Measurements from ENCODE around the gene NFATC2.

Gene NFATC2

DNA sequence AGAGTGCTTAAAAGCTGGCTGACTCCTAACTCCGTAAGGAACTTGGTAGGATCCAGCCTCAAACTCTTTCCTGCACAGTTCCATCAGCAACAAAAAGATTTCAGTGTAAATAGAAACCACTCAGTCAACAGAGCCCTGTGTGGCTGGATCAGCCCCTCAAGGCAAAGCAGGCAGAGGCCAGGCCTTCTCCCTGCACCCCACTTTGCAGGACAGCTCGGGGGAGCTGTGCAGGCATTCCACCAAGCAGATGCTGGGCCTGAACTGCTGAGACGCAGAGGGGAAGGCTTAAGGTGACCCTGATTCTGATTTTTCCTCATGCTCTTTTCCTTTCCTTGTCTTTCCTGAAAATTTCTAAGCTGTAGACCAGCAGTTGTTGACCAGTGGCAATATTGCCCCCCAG, 91.5 kb downstream of the NFATC2 start:
- no peak overlapping the region for H3K4me3 ChIP-seq (ENCODE audit: low read depth, low read length)
- TF ChIP-seq, protein P1, sequence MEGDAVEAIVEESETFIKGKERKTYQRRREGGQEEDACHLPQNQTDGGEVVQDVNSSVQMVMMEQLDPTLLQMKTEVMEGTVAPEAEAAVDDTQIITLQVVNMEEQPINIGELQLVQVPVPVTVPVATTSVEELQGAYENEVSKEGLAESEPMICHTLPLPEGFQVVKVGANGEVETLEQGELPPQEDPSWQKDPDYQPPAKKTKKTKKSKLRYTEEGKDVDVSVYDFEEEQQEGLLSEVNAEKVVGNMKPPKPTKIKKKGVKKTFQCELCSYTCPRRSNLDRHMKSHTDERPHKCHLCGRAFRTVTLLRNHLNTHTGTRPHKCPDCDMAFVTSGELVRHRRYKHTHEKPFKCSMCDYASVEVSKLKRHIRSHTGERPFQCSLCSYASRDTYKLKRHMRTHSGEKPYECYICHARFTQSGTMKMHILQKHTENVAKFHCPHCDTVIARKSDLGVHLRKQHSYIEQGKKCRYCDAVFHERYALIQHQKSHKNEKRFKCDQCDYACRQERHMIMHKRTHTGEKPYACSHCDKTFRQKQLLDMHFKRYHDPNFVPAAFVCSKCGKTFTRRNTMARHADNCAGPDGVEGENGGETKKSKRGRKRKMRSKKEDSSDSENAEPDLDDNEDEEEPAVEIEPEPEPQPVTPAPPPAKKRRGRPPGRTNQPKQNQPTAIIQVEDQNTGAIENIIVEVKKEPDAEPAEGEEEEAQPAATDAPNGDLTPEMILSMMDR (IDR thresholded peaks at IDR 0.05; ENCODE audit: borderline replicate concordance, insufficient read depth, low read depth, low read length) = no peak

DNA sequence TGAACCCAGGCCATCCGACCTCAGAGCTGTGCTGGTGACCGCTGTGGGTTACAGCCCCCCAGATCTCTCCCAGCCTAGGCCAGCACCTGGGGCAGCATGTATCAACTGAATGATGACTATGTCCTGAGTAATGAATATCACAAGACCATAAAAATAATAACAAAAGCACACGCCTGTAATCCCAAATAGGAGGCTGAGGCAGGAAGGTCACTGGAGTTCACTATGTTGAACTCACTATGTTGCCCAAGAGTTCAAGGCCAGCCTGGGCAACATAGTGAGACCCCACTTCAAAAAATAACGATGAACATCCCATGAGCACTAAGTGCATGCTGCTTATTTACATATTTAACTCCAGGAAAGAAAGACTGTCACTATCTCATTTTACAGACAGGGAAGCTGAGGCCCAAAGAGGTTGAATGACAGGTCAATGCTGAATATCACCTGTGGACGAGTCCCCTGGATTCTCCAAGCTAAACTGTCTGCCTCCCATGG, 92.3 kb downstream of the NFATC2 start:
- TF ChIP-seq, protein P1 (IDR thresholded peaks at IDR 0.05; ENCODE audit: borderline replicate concordance, insufficient read depth, low read depth, low read length) = no peak
- H3K4me3 ChIP-seq (ENCODE audit: low read depth, low read length) = no peak overlapping the region

DNA sequence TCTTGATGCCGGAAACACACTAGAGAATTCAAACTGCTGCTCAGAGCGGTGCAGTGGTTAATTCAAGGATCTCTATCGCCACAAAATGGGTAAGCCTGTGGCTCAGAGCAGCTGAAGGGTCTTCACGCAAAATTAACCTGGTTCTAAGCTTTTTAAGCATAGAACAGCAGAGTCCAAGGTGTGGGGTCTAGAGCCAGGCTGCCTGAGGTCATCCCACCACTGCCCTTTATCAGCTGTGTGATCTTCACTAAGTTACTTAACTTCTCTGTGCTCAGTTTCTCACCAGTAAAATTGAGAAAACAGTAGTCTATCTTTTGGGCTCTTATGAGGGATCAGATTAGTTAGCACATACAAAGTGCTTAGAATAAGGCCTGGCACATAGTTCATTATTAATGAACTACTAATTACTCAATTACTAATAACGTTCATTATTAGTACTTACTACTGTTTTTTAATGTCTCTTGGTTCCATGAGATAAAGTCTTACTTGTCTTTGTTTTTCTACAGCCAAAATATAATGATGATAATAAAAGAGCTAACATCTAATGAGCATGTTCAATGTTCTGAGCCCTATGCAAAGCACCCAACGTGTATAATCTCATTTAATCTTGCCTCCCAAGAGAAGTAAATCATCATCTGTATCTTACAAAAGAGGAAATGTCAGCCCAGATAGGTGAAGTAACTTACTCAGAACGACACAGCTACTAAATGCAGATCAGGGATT, 92.9 kb downstream of the NFATC2 start:
- H3K4me3 ChIP-seq (ENCODE audit: low read depth, low read length) = no peak overlapping the region
- TF ChIP-seq, protein P1 (IDR thresholded peaks at IDR 0.05; ENCODE audit: borderline replicate concordance, insufficient read depth, low read depth, low read length) = no peak

DNA sequence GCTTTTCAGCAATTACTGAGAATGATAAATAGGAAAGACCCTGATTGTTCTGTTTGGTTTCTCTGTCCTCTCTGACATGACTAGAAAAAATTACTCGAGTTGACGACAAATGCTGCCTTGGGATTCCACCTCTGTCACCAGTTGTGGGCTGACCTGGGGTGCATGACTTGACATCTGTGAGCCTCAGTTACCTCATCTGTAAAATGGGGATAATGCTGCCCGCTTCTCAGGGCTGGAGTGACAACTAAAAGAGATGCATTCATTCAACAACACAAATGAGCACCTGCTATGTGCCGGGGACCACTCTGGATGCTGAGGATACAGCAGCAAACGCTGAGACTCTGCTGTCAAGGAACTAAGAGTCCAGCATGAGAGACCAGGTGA, 94.8 kb downstream of the NFATC2 start:
- TF ChIP-seq, protein P1 (IDR thresholded peaks at IDR 0.05; ENCODE audit: borderline replicate concordance, insufficient read depth, low read depth, low read length) = no peak
- H3K4me3 ChIP-seq (ENCODE audit: low read depth, low read length) = no peak overlapping the region

DNA sequence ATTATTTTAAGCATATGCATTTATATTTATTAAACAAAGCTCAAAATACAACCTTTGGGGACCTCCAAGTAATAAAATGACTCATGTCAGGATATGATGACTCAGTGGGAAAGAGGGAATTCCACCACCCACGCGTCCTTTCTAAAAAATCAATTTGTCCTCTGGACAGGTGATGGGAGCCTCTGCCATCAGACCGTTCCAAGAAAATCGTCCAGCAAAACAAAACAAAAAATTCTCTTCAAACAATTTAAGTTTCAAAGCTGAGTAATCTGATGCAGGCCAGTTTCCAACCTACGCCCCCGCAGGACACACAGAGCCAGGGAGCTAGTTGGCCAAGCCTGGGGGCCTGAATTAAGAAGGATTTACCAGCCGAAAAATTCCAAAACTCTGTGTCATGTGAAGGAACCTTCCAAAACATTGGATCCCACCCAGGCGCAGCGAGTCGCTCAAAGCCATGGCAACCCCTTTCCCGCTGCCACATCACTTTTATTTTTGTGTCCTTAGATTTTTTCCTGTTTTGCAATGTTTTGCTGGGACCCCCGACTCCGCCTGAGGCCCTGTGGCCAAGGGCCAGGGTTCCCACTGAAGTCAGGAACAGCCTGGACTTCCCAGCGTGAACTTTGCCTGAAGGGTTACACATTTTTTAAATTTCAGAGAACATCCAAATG, 95.3 kb downstream of the NFATC2 start:
- H3K4me3 ChIP-seq (ENCODE audit: low read depth, low read length) = no peak overlapping the region
- TF ChIP-seq, protein P1 (IDR thresholded peaks at IDR 0.05; ENCODE audit: borderline replicate concordance, insufficient read depth, low read depth, low read length) = no peak

DNA sequence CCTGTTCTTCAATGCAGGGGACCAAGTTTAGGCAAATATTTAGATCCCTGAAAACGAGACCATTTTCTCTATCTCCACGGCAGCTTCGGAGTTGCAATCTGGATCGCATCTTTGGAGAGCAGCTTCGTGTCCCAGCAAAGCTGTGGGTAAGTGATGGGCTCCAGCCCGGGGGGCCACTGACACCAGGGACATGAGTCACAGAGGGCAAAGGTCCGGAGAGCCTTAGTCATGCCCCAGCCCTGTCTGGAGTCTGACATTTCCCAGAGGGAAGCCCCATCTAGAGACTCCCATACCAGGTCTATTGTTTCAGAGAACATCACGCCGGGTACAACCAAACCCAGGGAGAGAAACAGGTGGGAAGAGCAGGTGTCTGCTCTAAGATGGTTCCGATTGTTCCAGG, 95.9 kb downstream of the NFATC2 start:
- TF ChIP-seq, protein P1 (IDR thresholded peaks at IDR 0.05; ENCODE audit: borderline replicate concordance, insufficient read depth, low read depth, low read length) = no peak
- H3K4me3 ChIP-seq (ENCODE audit: low read depth, low read length) = no peak overlapping the region

DNA sequence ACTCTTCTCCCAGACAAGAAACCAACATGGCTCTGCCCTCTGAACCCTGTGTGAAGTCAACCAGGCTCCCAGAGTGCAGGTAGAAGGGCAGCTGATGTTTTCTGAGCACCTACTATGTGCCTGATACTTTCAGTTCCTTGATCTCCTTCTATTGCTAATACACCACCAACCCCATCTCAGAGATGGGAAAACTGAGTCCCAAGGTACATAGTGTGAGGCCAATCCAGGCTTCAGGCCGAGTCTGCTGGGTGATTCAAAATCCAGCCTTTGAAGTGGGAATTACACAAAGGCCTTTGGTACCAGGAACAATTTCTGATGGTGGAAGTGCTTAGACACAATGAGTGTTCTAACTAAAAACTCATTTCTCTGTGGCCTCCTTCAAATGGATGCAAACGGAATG, 96.3 kb downstream of the NFATC2 start:
- H3K4me3 ChIP-seq (ENCODE audit: low read depth, low read length) = no peak overlapping the region
- TF ChIP-seq, protein P1 (IDR thresholded peaks at IDR 0.05; ENCODE audit: borderline replicate concordance, insufficient read depth, low read depth, low read length) = no peak

Data from GM12875 (cell line).